ENCODE measurements around the gene AZIN2. TPM values are rescaled to one million over a fixed set of nuclear protein-coding genes. Genes with fewer than 3 reads are reported as not detected.
A peak's percentile ranks its signal among the peaks of the same experiment; 100 is the strongest.
"Not testable (repeated sequence)": the region's sequence is repeated elsewhere in the genome, so short reads cannot be mapped to it uniquely, and the experiment has no call there.

Gene AZIN2
- total RNA-seq, 1 donor from 2014 or later, result 2.2 TPM

DNA sequence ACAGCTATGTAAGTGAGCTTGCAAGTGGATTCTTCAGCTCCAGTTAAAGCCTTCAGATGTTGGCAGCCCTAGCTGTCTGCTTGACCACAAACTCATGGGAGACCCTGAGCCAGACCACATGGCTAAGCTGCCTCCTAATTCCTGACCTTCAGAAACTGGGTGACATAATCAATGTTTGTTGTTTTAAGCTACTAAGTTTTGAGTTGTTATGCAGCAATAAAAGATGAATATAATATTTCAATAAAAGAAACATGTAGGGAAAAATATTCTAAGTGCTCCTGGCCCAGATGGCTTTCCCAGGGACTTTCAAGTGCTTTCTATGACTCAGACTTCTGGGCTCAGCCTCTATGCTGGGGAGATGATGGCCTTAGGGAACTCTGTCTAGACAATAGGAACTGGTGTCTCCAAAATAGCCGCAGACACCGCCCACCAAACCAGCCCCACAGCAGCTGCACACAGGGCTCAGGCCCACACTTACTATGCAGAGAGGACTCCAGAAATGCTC lies 20.3 kb upstream of the AZIN2 start:
- peak; percentile 50 for DNase-seq

DNA sequence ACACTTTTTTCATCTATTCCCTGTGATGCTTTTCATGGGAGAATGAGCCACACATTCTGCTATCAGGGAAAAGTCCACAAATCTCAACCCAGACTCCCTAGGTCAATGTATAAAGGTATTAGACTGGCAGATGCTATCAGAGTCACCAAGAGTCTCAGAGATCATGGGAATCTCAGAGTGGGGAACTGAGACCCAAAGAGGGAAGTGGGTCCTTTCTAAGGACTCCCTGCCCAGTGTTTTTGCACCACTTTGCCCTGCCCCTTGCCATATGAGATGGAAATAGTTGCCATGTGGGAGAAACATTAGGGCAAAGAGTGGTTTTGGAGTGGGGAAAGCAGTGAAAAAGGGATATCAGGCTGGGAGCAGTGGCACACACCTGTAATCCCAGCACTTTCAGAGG lies 19.1 kb upstream of the AZIN2 start:
- DNase-seq, result no peak

DNA sequence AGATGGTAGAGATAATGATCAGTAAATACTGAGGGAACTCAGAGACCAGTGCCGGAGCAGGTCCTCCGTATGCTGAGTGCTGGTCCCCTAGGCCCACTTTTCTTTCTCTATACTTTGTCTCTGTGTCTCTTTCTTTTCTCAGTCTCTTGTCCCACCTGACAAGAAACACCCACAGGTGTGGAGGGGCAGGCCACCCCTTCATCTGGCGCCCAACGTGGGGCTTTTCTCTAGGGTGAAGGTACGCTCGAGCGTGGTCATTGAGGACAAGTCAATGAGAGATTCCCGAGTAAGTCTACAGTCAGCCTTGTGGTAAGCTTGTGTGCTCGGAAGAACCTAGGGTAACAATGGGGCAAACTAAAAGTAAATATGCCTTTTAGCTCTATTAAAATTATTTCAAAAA lies 16.7 kb upstream of the AZIN2 start:
- not testable (repeated sequence) for DNase-seq

DNA sequence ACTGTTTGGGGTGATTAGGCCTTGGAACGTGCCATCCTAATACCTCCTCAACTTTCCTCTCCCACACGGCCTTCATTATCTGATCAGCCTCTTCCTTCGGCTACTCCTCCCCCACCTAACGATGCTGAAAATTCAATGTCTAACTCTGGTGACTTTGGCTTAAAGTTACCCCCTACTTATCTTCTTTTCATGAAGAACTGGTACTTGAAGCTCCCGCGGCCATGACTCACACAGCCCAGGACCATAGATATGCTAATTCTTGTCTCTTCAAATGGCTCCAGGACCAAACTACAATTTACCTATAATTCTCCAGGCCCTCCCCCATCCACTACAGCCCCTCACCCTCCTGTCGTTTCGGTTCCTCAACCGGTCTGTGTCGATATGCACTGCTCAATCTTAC lies 15.7 kb upstream of the AZIN2 start:
- no peak for DNase-seq

DNA sequence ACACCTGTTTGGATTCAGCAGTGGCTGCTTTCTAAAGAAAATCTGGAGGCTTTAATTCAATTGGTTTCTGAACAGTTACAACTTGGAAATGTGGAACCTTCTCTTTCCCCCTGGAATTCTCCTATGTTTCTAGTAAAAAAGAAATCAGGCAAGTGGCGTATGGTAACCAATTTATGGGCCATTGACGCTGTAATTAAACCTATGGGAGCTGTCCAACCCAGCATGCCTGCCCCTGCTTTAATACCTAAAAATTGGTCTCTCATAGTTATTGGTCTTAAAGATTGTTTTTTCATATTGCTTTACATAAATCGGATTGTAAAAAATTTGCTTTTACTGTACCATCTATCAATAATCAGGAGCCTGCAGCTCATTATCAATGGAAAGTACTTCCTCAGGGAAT lies 14.5 kb upstream of the AZIN2 start:
- not testable (repeated sequence) for DNase-seq

DNA sequence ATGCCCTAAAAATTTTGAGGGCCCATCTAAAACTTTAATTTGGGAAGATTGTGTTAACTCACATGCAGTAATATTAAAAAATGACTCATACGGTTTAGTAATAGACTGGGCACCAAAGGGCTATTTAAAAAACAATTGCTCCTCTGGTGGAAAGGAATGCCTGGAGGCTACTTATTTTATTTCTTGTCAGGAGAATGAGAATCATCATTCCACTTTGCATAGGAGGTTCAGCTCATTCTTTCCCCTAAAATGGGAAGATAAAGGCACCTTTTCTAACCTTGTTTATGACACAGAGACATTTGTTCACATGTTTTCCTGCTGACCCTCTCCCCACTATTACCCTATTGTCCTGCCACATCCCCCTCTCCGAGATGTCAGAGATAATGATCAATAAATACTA lies 12.8 kb upstream of the AZIN2 start:
- not testable (repeated sequence) for DNase-seq

DNA sequence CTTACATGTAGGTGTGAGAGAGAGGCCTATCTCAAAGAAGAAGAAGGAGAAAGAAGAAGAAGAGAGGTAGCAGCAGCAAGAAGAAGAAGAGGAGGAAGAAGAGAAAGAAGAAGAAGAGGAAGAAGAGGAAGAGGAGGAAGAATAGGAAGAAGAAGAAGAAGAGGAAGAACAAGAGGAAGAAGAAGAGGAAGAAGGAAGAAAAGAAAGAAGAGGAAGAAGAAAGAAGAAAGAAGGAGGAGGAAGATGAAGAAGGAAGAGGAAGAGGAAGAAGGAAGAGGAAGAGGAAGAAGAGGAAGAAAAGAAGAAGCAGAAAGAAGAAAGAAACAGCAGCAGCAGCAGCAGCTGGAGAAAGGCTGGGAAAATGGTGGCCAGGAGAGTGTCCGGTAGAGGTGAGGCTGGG lies 10.3 kb upstream of the AZIN2 start:
- DNase-seq, result no peak

DNA sequence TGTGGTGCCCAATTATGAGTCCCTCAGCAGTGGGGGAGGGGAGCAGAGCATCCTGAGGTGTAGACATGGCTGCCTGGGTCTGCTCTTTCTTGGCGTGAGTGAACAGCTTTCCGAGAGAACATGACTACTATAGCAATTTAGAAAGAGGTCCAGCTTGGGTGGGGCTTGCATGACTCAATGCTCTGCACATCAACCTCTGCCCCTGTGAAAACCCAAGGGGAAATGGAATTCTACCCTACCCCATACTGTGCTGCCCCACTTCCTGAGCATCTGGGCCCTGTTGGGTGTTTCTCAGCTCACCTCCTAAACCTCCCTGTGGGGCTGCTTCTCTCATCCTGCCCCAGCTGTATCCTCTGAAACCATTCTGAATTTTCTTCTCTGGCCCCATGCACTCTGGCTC lies 8.2 kb upstream of the AZIN2 start:
- no peak for DNase-seq

DNA sequence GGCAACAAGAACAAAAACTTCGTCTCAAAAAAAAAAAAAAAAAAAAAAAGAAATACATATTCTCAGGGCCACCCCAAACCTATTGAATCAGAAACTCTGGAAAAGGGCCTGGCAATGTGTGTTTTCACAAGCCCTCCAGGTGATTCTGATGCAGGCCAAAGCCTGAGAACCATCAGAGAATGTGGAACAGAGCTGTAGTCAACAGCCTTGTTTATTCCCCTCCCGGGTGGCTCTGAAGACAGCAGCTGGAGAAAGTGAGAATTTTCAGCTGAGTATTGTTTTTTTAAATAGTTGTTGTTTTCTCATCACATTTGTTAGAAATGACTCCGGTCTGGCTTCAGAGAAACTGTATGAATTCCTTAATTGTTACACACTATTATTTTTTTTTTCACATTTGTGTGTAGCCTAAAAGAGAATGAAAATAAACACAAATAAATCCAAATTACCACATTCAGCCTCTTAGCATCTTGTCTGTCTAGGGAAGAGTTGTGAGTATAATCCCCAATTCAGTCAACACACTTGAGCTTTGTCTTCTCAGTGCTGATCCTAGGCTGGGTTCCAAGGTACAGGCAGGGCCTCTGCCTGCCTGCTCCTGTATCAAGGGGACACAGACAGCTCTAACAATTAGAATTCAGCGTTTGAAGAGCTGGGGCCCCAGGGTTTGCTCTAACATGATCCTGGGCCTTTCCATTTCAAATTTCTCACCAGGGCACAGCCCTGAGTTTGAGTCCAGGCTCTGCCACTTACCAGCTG lies 6.6 kb upstream of the AZIN2 start:
- no peak for DNase-seq

DNA sequence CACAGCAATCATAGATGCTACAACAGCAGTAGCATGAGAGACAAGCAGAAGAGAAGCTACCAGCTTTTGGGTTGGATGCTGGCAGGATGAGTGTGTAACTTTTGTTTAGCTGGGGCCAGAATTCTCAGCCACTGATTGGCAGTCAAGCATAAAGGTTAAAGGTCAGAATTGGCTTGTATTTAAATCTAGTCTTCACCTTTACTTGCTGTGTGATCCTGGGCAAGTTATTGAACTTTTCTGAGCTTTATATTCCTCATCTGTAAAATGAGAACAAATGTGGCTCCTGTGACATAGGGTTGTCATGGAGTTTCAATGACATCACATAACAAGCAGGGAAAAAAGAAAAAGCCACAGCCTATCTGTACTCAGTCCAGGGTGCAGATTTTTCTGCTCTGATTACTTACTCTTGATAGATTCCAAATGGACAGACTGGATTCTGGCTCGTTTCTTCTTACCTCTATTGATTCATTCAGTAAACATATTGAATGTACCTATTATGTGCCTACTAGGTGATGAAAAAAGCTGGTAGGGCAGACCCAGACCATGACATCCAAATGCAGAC lies 2.8 kb upstream of the AZIN2 start:
- no peak for DNase-seq

DNA sequence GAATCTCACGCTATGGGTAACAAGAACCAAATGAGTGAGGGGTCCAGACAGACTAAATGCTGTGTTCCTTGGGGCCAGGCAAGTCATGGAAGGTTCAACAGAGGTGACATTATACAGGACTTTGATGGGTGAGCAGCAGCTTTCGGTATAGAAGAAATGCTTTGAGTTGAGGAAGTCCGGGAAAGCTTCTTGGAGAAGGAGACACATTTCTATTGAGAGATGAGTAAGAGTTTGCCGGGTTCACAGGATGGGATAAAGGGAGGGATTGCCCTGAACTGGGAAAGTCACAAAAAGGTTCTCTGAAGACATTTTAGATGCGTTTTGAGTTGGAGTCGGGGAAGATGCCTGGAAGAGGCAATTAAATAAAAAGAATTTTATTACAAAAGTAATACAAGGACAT lies 580 bp upstream of the AZIN2 start:
- no peak for DNase-seq

DNA sequence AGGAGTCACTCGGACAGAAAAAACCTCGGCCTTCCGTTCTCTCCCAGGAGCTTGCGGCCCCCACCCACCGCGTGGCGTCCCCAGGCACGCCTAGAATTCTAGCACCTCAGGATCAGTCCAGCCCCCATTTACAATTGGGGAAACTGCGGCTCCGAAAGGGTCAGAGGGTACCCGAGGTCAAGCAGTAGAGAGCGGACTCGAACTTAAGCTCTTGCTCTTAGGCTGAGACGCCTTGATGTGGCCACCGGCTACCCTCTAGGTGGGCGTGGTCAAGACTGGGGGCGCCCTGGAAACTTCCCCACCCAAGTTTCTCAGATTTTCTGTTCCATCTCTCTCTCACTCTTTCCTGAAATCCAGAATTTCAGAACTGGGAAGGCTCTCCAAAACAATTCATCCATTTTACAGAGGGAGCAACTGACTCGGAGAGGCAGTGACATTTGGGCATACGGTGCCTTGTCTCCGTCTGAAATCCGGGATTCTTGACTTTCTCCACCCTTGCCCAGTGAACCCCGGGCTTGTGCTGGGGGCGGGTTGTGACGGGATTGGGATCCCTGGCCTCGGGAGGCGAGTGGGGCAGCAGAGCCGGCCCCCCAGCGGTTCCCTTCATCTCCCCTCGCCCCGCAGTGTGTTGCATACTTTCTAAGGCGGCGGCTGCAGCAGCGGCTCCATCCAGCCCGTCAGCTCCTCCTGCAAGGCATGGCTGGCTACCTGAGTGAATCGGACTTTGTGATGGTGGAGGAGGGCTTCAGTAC lies 777 bp downstream of the AZIN2 start:
- DNase-seq, result no peak

DNA sequence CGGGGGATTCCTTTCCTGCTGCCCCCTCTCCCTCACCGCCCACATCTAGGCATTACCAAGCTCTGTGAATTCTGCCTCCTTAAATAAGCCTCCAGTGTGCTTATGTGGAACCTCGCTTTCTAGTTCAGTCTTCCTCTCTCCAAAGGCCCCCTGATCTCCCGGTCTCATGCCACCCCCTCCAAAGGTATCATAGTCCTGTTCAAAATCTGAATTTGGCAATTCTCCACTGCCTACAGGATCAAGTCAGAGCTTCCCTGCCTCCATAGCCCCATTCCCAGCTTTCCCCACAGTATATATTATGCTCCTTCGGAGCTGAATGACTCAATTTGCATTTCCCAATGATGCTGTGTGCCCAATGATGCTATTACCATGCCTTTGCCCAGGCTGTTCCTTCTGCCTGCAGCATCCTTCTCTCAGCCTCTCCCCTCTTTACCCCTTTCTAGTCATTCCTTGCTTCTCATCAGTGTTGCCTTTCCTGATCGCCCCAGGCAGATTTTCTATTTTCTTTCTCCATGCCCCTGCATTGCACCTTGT lies 1.7 kb downstream of the AZIN2 start:
- DNase-seq, result no peak

DNA sequence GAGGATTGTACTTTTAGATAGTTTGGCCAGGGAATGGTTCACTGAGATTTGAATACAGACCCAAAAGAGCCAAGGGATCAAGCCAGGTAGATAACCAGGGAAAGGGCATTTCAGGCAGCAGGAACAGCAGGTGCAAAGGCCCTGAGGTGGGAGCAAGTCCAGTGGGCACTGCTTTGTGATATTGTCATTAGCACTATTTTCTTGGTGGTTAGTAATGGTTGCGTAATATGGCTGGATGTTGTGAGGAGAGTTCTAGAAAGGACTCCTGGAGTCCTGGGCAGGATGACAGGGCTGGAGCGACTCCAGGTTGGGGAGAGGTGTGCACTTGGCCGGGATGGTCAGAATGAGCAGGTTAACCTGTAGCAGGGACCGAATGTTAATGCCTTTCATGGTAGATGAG lies 4.4 kb downstream of the AZIN2 start:
- DNase-seq, result no peak

DNA sequence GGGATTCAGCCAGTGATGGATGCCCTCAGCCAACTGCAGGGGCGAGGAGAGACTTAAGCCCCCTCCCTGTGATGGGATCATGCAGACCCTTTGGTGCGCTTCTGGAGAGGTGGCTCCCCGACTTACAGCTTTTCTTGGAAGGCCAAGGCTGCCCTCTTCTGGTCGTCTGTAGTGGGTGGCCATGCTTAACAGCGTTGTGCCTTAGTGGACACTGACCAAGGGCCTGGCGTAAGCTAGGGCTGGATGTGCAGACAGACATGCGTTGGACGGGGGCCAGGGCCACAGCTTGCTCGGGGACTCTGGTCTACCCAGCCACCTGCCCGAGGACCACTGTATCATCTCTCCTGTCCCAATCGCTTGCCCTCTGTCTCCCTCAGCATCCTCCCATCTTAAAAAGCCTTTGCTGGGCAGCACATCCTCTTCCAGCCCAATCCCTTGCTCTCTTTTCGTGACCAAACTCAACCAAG lies 5.5 kb downstream of the AZIN2 start:
- peak; percentile 91 for DNase-seq

DNA sequence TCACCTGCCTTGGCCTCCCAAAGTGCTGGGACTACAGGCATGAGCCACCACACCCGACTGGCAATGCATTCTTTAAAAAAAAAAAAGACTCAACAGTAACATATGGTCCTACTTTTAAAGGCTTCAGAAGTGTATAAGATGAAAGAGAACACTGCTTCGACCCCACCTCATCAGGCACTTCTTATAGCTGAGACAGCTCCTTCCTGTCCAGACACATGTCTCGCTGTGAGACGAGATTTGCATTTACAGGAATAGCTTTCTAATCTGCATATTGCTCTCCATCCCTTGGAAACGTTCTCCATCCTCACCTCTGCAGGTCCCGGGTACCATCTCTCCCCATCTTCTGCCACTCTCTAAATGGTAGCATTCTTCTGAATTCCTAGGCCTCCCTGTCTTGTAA lies 6.7 kb downstream of the AZIN2 start:
- no peak for DNase-seq

DNA sequence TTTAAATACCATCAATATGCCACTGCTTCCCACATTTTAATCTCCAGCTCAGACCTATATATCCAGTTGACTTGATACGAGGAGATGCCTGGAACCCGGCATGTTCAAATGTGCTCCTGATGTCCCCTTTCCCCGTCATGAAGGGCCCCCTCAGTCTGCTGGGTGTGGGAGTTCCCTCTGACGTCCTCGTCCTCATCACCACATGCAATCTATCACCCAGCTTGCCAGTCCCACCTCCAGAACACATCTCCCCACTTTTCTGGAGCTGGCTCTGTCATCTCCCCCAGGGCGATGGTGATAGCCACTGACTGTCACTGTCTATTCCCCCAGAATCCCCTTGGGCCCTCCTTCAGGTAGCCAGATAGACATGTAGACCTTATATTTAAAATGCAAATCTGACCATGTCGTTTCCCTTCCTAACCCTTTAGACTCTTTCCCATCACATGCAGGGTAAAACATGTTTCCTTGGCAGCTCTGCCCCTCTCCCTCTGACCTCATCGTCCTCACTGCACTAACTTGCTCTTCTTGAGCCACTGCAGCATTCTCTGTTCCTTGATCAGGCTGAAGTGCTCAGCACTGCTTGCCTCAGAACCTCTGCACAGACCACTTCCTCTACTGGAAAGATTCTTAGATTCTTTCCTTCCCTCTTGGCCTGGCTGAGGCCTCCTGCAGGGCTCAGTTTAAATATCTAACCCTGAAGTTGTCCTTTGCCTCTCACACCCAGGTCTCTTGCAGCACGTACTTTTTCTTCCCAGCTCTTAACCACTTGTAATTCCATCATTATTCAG lies 7.4 kb downstream of the AZIN2 start:
- DNase-seq, result no peak

DNA sequence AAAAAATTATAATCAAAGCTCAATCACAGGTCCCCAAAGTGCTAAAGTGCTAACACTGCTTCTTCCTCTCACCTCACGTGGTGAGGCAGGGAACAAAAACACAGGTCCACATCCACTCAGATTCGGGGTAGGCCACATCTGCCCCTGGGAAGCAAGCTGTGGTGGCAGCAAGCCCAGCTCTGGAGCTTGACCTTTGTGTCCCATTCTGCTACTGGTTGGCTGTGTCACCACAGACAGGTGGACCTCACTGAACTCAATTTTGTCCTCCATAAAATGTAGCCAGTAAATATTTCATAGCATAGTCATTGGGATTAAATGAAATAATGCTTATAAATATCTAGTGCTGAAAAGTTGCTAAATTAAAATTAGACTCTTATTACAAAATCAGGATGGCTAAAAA lies 8.5 kb downstream of the AZIN2 start:
- no peak for DNase-seq

DNA sequence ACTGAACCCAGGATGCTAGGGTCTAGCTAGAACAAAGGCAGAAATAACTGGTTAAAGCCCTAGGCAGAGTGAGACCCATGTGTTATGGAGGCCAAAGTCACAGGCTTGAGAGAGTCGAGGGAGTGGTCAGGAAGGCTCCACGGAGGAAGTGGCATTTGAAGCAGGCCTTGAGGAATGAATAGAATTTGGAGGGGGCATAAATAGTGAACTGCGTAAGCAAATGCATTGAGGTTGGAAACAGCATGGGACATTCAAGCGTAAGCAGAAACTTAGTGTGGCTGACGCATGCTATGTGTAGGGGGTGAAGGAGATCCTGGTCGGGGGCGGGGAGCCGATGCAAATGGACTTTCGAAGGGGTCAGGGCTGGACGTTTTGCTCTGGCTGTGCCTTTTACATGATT lies 11.5 kb downstream of the AZIN2 start:
- no peak for DNase-seq

DNA sequence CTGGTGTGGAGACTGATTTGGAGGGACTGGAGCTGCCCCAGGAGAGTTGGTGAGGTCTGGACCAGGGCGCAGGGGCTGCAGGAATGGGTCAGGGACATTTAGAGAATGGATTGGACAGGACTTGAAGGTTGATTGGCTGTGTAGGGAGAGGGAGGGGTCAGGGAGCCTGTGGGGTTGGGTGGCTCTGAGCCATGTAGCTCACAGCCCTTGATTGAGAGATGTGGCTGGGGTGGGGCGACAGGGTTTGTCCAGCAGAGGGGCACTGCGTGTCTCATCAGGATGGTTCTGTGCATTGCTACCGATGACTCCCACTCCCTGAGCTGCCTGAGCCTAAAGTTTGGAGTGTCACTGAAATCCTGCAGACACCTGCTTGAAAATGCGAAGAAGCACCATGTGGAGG lies 12.1 kb downstream of the AZIN2 start:
- no peak for DNase-seq

DNA sequence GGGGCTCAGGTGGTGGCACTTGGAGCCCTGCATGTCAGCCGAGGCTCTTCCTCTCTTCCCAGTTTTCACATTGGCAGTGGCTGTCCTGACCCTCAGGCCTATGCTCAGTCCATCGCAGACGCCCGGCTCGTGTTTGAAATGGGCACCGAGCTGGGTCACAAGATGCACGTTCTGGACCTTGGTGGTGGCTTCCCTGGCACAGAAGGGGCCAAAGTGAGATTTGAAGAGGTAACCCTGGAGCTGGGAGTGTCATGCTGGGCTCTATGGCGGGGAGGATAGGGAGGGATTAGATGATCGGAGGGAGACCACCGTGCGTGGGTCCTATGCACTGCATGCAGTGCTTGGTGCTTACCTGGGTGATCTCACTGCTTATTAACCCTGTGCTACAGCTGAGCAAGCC lies 13.5 kb downstream of the AZIN2 start:
- no peak for DNase-seq

DNA sequence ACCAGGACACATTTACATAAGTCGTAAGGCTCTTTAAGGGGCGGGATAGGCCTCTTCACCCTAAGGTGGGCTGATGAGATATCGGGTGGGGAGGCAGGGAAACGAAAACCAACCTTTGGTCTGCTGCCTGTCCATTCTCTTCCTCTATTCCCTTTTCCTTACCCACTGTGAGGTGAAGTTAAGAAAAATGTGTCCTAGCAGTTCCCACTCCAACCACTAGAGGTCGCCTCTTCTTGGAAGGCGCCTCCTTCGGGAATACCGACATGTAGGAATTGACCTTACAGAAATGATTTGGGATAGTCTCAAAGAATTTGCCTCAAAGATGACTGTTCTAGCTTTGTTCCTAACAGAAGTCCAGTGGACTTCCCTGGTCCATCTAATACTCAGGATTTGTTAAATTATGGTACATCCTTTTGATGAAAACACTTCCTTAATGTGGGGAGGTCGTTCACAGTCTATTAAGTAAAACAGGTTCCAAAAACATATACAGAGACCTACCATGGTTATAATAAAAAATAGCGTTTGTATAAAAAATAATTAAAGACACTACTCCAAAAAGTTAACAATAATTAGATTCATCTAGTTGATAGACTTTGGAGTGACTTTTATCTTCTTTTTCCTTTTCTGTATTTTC lies 14.1 kb downstream of the AZIN2 start:
- peak; percentile 84 for DNase-seq

All from dermis blood vessel endothelial cell (primary cell).